ENCODE results near the gene TPST1.

GRCh38 chr7:66257481-66257880 lies 52.3 kb downstream of the TPST1 start:
- TF ChIP-seq EZH2 (IDR thresholded peaks at IDR 0.05; ENCODE audit: borderline replicate concordance, low read depth, low read length) (no peak), EP300 (IDR thresholded peaks at IDR 0.05; ENCODE audit: low read length) (no peak), ADNP (tag; IDR thresholded peaks at IDR 0.05) (no peak), MECOM (CRISPR knock-in tag; IDR thresholded peaks at IDR 0.05) (no peak), ZSCAN29 (IDR thresholded peaks at IDR 0.05) (no peak), HOMEZ (CRISPR knock-in tag; IDR thresholded peaks at IDR 0.05) (no peak)

Measured in K562 (cell line).